ENCODE measurements around the gene HSD17B10.
"Not testable (repeated sequence)": the region's sequence is repeated elsewhere in the genome, so short reads cannot be mapped to it uniquely, and the experiment has no call there.

HSD17B10 gene

DNA sequence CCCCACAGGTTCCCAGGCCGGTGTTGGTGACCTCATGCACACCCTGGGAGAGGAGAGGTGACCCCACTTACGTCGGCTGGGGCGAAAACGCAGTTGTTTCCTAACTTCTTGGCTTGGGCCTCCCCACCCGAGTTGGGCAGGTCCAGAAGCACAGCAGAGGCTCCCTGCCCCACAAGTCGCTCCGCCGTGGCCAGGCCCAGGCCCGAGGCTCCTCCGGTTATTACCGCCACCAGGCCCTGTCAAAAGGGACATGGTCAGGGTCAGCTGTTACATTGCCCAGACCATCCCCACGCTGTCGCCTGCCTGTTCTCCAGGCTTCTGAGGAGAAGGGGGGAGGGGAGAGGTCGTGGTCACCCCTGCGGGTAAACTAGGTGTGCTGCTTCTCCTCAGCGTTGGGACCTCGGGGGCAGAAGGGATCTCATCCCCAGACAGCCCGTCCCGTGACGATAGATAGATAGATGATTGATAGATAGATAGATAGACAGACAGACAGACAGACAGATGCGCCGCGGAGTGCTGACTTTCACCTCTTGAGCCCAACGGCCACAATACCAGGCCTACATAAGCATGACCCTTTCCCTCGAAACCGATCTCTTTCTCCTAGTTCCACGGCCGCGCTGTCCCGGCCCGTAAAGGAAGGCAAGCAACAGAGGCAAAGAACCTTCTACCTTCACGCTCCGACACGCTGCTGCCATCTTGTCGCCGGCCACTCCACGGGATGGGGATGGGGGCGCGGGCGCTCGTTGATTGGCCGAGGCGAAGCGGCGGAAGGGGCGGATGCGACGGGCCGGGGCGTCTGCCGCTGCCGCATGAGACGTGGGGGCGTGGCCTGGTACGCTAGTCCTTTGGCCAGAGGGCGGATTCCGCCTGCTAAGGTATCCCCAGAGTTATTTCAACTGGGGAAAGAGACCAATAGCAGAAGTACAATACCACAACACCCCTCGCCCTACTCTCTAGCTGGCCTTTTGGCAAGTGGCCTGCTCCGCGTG lies at the start of gene HSD17B10:
TSS of gene HSD17B10 (minus strand) at position 720 of the 989 bp plus-strand sequence. CDS start at position 695, 25 bp downstream.
- peak; percentile 79 for DNase-seq

DNA sequence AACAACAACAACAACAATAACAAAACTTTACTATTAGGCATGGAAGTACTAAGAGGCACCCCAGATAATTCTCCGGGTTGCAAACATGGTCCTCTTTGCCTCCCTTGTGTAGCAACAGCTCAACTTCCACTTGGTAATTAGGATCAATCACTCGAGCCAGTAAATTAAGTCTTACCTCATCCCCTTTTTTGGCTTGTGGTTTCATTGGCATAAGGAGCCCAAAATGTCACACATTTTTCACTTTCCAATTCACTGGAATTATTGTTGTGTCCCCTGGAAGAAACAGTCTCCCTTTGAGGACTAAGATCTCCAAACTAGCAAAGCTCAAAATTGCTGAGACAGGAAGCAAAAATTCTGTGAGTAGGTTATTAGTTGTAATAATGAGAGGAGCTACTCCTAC lies 49.2 kb upstream of the HSD17B10 start:
- DNase-seq, result no peak

DNA sequence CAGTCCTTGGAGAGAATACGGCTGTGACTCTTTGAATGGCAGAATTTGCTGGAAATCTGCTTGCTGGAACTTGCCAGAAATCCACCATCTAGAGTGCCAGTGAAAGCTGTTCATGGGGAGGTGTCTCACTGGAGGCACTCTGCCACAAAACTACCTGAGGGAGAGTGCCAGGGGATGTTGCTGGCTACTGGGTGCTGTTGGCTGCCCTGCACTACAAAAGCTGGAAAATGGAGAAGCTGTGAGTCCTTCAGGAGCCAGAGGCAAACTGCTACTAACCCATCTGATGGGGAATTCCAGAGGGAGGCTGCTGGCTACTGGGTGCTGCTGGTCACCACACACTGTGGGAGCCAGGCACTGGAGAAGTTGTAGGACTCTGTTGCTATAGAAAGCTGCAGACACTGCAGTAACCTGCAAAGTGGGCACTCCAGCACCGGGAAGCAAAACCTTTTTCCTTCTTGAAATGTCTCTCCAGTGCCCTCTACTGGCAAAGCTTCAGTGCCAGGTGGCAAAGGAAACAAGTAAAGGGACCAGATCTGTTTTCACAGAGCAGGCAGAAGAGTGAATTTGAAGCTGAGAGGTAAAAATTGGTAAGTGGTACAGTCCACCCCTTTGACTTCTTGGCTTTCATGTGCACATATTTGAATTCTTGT lies 47.8 kb upstream of the HSD17B10 start:
- peak; percentile 14 for DNase-seq

DNA sequence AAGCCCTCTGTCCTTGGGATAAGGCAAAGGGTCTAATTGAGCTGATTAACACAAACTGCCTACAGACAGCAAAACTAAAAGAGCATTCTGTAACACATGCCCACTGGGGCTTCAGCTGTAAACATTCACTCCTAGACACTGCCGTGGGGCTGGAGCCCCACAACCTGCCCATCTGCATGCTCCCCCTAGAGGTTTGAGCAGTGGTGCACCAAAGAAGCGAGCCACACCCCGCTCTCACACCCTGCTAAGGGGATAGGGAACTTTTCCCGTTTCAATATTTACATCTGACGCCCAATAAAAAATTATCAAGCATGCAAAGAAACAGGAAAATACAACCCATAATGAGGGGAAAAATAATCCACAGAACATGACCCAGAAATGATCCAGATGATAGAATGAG lies 46.9 kb upstream of the HSD17B10 start:
- no peak for DNase-seq

DNA sequence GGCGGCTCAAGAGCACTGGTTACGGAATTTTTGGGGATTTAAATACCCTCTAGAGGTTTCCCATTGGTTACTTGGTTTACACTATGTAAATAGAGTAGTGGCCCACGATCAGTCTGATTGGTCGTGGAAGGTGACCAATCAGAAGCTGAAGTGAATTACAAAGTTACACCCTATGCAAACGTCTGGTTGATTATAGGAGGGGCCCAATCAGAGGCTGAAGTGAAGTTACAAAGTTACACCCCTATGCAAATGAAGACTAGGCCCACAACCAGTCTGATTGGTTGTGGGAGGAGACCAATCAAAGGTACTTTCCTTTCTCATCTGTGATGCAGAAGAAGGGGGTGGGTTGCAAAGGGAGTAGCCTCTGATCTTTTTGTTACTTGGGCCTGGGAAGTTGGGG lies 45.1 kb upstream of the HSD17B10 start:
- DNase-seq, result no peak

DNA sequence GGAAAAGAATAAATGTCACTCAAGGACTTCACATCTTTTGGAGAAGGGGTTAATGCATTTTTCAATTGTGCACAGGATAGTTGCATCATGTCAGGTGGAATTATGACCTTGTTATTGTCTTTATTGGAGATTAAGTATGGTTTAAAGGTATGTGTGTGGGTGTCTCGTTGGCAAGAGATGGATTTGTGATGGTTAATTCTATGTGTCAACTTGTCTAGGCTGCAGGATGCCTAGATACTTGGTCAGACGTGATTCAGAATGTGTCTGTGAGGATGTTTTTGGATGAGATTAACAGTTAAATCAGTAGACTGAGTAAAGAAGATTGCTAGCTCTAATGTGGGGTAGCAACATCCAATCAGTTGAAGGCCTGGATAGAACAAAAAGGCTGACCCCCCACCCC lies 42.2 kb upstream of the HSD17B10 start:
- no peak for DNase-seq

DNA sequence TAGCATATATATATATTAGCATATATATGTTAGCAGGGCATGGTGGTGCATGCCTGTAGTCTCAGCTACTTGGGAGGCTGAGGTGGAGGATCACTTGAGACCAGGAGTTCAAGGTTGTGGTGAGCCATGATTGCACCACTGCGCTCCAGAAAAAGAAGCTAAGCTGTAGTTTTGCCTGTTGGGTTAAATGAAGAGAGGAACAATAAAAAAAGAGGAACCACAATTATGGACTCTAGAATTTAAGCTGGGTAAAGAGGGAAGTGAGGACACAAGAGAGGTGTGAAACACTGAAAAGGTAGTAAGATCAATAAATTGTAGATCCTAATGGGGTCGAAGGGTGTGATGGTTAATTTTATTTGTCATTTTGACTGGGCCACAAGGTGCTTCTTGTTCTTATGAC lies 40.5 kb upstream of the HSD17B10 start:
- no peak for DNase-seq

DNA sequence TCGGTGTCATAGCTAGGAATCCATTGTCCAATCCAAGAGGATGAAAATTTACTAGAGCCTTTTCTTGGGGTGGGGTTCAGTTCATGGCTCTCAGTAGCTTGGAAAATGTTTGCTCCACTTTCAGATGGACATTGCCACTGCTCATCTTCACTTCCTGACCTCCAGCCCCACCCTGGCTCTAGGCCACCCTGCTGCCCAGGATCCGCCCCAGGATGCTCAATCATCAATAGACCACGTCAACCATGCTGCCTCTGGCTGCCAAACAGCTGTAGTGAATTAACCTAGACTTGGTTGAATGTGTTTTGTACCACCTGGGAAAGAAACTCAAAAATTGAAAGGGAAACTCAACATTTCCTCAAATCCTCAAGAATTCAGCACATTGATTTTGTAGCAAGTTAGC lies 37.2 kb upstream of the HSD17B10 start:
- no peak for DNase-seq

DNA sequence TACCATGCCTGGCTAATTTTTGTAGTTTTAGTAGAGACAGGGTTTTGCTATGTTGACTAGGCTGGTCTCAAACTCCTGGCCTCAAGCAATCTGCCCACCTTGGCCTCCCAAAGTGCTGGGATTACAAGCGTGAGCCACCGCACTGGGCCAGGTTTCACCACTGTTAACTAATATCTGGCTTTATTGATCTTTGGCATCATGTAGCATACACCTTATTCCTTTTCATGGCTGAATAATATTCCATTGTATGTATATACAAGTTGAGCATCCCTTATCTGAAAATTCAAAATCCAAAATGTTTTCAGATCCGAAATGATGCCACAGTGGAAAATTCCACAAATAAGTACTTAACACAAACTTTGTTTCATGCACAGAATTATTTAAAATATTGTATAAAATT lies 34.5 kb upstream of the HSD17B10 start:
- not testable (repeated sequence) for DNase-seq

DNA sequence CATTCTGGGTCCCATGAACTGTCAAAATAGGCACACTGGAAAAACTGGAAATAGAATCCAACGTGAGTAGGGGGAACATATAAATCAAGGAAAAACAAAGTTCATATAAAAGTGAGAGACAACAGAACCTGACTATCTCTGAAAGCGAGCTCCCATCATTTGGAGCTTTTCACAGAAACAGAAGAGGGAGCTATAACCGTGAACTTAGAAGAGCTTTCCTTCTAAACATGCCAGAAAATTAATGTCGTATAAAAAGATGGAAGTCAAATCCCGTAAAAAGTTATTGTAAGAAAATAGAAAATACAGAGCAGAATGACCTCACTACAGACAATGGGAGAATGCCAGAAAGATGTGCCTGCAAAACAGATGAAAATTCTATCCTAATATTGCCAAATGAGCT lies 23.9 kb upstream of the HSD17B10 start:
- DNase-seq, result no peak

DNA sequence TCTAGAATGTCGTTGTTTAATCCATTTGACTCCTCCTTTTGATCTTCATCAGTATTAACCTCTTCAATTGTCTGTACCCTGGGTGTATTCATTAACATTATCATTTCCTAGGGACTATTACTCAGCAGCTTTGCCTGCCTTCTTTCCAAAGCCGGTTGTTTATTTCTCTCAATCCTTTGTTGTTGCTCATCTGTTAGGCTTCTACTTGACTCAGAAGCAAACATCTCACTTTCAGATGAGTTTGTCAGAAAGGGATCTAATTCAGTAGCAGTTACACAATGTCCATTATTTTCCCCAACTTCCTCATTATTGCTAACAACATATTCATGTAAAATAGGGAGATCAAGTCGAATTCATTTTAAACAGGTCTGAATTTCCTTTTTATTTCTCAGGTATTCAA lies 22.1 kb upstream of the HSD17B10 start:
- DNase-seq, result no peak

DNA sequence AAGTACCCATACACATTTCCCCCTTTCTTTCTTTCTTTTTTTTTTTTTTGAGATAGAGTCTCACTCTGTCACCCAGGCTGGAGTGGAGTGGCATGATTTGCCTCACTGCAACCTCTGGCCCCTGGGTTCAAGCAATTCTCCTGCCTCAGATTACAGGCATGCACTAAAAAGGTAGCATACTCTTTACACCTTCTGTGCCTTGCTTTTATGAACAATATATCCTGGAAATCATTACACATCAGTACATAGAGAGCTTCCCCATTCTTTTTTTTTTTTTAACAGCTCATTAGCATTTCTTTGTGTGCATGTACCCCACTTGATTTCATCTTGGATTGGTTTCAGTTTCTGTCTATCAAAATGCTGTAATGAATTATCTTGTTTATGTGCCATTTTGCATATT lies 18.6 kb upstream of the HSD17B10 start:
- DNase-seq, result no peak

DNA sequence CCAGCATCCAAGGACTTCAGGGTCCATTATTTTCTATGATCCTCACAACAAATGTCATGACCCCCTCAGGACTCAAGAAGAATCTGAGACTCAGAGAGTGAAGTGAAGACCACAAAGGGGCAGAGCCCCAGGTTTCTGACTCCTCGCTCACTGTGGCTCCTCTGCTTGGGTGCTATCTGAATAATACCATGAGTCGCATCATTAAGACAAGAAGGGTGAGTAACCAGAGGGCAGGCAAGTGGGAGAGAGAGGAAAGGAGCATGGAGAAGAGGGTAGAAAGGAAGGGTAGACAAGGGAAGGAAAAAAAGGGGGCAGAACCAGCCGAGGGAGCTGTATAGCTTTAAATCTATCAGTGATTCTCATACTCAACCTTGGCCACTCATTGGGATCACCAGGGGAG lies 15.5 kb upstream of the HSD17B10 start:
- no peak for DNase-seq

DNA sequence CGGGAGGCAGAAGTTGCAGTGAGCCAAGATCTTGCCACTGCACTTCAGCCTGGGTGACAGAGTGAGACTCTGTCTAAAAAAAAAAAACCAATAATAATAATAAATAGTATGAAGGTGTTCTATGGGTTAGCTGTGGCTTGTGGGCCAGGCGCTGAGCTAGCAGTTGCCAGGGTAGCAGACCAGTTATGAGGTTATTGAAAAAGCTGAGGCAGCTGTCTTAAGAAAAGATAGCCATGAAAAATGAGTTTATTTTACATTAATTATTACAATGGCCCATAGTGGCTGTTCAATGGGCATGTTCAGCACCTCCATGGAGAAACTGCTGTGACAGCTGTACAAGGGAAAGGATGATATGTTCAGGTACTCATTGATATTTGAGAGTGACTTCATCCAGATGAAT lies 13.3 kb upstream of the HSD17B10 start:
- DNase-seq, result no peak

DNA sequence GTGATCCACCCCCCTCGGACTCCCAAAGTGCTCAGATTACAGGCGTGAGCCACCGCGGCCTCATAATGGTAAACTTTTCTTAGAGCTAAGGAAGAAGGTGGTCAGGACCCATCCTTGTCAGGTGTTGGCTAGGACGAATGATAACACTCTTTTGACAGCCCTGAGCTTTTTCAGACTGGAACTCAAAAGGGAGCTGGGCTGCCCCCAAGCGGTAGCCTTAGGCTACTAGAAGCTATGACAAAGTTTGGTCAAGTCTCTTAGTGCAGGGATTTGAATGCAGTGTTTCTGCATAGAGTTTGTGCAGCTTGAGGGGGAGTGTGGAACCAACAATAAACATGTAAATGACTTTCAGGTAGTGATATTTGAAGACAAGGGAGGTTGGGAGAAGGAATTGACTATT lies 11.8 kb upstream of the HSD17B10 start:
- DNase-seq, result peak; percentile 10

DNA sequence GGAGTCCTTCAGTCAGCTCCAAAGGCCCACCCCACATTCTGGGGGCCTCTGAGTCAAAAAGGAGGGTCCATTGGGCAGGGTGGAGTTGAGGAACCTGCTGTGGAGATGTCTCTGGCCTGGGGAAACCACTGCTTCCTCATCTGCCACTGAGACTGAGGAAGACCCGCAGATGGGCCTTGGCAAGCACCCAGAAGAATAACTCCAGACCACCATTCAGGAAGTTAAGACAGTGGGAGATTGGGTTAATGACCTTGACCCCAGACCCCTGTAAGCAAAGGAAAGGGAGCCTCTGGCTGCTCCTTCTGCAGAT lies 8.1 kb upstream of the HSD17B10 start:
- DNase-seq, result no peak

DNA sequence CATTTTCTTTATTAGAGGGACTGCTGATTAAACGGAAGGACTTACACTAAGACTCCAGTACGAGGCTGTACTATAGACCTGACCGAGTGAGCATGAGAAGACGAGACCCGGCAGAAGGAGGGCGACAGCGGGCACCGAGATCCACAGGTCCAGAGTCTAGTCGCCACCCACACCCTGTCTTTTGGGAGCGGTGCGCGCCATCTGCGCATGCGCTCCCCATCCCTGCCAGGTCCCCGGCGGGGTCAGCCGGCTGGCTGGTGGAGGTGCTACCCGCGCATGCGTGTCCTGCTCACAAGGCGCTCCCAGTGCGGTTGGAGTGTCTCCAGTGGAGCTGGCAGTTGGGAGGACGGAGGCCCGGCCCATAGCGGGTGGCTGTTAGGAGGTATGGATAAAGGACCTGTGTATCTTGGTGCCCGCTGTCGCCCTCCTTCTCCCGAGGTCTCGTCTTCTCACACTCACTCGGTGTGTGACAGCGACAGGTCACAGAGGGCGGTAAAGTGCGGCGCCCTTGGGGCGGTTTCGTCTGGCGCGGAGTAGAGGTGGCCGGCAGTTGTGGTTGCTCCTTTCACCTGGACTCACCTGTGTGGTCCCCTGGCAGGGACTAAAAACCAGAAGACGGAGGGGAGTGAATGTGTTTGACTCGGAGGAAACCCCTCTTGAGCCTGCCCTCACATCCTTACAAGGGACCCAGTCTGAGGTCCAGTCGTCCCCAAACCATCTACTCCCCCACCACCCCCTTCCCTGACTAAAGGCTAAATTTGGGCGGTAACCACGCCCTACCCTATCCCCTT lies 7.6 kb upstream of the HSD17B10 start:
- peak; percentile 59 for DNase-seq

DNA sequence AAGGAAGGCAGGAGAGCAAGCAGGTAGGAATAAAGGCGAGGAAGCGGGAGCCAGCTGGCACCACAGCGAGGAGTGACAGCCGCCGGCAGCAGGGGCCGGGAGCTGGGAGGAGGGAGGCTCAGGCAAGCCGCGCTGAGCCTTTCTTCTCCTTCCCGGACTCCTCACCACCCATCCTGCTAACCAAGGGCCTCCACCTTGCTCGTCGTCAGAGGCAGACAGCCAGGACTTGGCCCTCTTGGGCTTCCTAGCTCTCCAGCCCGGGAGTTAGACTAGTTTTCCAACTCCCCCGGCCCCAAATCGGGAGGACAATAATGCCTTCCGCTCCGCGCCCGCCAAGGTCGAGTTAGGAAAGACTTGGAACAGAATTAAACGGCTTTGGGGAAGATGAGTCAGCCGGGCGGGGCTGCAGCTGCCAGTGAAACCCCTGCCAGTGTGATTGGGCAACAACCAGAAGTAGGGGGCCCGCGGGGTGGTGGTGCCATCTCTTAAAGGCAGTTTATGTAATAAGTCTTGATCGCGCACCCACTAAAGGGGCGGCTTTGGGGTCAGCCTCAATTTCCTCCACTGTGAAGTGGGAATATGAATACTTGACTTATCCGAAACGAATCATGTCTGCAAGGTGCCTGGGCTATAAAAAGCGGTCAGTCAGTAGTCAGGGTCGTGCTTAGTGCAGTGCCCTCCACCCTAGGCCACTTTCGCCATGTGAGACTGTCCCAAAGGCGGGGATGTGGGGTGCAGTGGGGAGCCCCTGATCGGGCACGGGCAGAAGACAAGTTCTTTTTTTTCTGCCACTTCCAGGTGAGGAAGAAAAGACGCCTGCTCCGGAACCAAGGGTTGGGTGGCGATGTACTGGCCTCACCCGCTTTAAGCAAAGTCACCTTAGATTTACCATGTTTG lies 6.7 kb upstream of the HSD17B10 start:
- no peak for DNase-seq

DNA sequence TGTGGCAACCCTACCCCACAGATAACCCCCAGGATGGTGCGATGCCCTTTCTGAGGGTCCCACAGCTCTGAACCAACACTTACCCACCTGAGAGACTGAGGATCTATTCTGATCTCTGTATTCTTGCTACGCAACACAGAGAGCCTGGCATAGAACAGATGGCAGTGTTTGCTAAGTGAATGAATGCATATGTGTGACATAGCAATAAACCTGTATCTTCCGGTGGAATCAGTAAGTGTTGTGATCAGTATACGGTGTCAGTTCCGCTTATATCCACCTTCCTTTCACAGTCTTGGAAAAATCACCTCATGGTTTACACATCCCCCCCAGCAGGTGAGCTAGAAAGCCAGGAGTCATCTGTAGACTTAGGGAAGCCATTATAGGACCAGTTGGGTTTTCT lies 5.9 kb upstream of the HSD17B10 start:
- DNase-seq, result no peak

DNA sequence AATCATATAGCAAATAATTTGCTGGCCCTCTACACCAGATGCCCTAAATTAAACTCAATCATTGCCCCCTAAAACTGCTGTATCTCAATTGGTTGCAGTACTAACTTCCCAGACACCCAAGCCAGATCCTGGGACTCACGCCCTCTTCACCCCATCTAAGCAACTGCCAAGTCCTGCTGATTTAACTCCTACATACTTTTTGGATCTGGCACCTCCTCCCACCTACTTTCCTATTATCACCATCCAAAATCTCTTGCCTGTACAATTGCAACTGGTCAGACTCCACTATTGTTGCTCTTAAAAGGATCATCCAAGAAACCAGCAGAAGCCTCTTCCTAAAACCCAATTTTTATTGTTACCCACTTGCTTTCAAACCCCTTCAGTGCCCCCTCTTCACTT lies 4.7 kb upstream of the HSD17B10 start:
- DNase-seq, result no peak

DNA sequence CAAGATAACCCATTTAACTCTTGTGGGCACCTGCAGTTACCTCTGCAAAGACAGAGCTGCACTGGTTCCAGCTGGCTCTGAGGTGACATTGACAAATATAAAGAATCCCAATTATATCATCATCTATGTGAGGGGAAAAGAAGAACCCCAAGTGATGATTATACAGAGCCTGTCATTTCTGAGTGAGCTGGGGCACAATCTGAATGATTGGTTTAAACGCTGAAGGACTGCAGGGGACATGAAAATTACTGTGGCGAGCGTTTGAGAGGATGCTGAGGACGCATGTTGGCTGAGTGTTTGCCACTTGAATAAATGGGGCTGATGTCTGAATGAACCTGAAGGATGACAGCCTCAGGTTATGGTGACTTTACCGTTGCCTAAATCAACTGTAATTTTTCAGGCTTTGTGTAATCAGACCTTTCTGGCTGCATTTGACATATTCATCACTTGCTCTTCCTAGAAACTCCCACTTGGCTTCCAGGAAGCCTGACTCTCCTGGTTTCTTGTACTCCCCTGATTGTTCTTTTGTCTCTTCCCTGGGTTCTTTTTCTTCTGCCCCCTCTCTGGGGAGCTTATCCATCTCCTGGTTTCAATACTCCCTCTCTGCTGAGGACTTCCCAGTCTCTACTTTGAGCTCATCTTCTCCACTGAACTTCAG lies 4.1 kb upstream of the HSD17B10 start:
- DNase-seq, result no peak

DNA sequence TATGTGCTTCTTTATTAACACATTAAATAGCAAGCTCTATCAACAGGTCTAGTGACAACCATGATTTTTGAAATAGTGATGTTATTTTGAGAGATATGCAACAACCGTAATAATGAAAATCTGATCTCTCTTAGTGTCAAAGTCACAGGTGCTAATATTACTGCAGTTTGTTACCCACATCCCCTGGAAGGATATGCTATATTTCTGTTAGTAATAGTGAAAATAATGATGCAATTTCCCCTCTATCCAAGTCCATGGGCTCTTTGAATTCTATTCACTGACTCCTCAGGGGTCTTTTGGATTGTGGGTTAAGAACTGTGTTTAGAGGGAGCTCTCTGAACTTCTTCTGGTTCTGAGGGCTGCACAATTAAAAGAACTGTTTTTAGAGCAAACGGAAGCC lies 3.0 kb upstream of the HSD17B10 start:
- DNase-seq, result no peak

Data from activated effector memory CD4-positive, alpha-beta T cell treated with Interleukin-2 at 50 U/mL for 16 hours (primary cell).